ENCODE data around the gene DNAJA4.

Gene DNAJA4

DNA sequence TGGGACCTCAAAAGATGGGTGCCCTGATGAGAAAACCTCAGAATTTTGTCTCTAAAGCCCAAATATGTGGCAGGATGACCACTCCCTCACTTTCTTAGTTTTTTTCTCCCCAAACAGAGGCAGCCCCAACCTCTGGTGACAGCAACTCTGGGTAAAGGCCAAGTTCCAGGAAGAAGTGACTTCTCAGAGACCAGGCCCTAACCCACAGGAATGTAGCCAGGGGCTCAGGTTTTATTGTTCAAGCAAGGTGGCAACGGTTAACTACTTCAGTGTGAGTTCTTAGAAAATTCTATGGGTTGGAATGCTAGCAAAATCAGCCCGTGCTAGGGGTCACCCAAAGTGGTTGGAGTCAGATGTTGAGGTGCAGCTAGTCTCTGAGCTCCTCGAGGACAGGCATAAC, 5.1 kb upstream of the DNAJA4 start:
- peaks cover 1% of the 10 kb centered on the region for H3K27me3 Mint-ChIP-seq
- H3K4me1 Mint-ChIP-seq (ENCODE audit: low read depth), result peaks cover 1% of the 10 kb centered on the region
- no peak overlapping the region for H3K27ac Mint-ChIP-seq
- no peaks in the 10 kb centered on the region for H3K36me3 Mint-ChIP-seq
- no peaks in the 10 kb centered on the region for H3K9me3 Mint-ChIP-seq (ENCODE audit: low read depth)
- H3K4me3 Mint-ChIP-seq, result no peak overlapping the region

DNA sequence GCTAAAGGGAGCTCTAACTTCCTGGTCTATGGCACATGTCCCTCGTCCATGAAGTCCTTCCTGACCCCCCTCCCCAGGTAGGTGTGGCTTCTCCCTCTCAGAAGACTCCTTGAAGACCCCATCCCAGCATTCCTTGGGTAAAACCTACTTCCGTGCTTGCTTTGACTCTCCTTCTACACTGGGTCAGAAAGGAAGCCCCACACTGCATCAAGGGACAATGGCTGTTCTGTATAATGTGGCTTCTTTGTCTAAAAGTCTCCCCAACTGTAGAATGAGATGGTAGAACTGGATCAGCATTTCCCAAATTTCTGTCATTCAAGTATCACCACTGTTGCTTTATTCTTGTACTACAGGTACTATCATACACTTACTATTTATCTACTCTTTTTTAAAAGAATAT, 3.9 kb upstream of the DNAJA4 start:
- Mint-ChIP-seq H3K36me3 (no peaks in the 10 kb centered on the region), H3K9me3 (ENCODE audit: low read depth) (no peaks in the 10 kb centered on the region), H3K4me3 (no peak overlapping the region), H3K27me3 (peaks cover 1% of the 10 kb centered on the region), H3K4me1 (ENCODE audit: low read depth) (peaks cover 6% of the 10 kb centered on the region), H3K27ac (no peak overlapping the region)

DNA sequence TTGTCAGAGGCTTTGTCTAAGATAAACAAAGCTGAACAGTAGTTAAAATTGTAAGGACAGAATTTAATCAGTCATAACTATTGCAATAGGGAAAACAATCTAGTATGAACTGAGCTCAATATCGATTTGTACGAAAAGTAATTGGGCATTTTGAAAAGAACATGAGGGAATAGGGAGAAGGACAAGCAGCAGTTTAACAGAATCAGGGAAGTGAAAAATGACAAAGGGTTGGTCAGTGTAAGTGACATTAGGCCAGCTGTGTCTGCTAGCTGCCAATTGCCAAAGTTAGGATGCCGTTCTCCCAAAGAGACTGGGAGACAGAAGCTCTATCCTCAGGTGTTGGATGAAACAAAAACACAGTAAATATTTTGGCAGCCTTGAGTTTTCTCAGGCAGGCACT, 3.3 kb upstream of the DNAJA4 start:
- peaks cover 1% of the 10 kb centered on the region for H3K27me3 Mint-ChIP-seq
- H3K4me1 Mint-ChIP-seq (ENCODE audit: low read depth), result peaks cover 12% of the 10 kb centered on the region
- no peaks in the 10 kb centered on the region for H3K9me3 Mint-ChIP-seq (ENCODE audit: low read depth)
- H3K27ac Mint-ChIP-seq, result no peak overlapping the region
- peaks cover 3% of the 10 kb centered on the region for H3K36me3 Mint-ChIP-seq
- no peak overlapping the region for H3K4me3 Mint-ChIP-seq

DNA sequence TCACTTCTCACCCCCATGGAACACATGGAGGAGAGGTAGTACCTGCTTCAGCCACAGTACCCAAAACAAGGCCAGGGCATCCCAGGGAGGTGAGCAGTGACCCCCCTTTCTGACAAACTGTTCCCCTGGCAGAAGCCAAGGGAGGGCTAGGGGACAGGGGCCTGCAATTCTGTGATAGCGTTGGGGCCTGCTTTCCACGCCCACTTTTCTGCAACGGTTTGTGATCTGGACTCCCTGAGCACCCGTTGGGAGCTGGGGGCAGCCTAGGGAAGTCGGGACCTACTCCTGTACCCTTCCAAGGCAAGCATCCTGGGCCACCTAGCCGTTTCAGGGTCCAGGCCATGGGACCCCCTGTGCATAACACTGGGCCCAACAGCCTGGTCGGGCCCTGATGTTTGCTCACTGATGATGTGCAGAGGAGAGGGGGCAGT, 996 bp upstream of the DNAJA4 start:
- H3K36me3 Mint-ChIP-seq, result peaks cover 3% of the 10 kb centered on the region

DNA sequence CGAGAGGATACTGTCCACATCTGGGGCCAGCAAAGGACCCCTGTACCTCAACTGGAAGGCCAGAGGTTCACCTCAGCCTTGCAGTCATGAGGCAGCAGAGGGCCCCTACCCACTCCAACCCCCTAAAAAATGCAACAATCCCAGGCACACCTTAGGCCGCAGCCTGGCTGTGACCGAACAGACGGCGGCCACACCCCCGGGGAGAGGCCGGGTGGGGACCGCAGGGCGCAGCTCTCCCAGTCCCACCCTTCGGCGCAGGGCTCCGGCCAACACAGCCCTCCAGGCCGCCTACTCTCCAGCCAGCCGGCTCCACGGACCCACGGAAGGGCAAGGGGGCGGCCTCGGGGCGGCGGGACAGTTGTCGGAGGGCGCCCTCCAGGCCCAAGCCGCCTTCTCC, 457 bp upstream of the DNAJA4 start:
- H3K4me1 Mint-ChIP-seq (ENCODE audit: low read depth), result peaks cover 29% of the 10 kb centered on the region
- no peaks in the 10 kb centered on the region for H3K27me3 Mint-ChIP-seq
- H3K27ac Mint-ChIP-seq, result peak overlapping the region; percentile 79
- H3K9me3 Mint-ChIP-seq (ENCODE audit: low read depth), result no peaks in the 10 kb centered on the region
- H3K36me3 Mint-ChIP-seq, result peaks cover 3% of the 10 kb centered on the region
- peak overlapping the region; percentile 69 for H3K4me3 Mint-ChIP-seq

More for the DNA sequence above, 996 bp upstream of the DNAJA4 start:
- Mint-ChIP-seq H3K4me3 (peak overlapping the region; percentile 69), H3K9me3 (ENCODE audit: low read depth) (no peaks in the 10 kb centered on the region), H3K4me1 (ENCODE audit: low read depth) (peaks cover 26% of the 10 kb centered on the region), H3K27me3 (no peaks in the 10 kb centered on the region), H3K27ac (peak overlapping the region; percentile 79)

DNA sequence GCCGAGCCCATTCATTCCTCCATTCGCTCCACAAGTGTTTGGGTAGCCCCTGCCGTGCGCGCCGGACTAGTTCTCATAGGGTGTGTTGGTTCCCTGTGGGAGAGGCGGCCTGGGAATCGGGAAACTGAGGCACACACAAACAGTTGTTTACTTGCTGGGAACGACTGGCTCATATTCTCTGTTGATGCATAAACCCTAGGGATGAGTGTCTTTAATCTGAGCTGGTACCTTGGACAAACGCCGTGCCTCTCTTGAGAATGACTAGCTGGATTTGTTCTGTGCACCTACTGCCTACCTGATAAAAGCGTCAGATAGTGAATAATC, 737 bp downstream of the DNAJA4 start:
- H3K36me3 Mint-ChIP-seq, result peaks cover 3% of the 10 kb centered on the region
- H3K4me3 Mint-ChIP-seq, result peak overlapping the region; percentile 89
- no peaks in the 10 kb centered on the region for H3K9me3 Mint-ChIP-seq (ENCODE audit: low read depth)
- H3K27me3 Mint-ChIP-seq, result no peaks in the 10 kb centered on the region
- H3K4me1 Mint-ChIP-seq (ENCODE audit: low read depth), result peaks cover 32% of the 10 kb centered on the region
- peak overlapping the region; percentile 92 for H3K27ac Mint-ChIP-seq

DNA sequence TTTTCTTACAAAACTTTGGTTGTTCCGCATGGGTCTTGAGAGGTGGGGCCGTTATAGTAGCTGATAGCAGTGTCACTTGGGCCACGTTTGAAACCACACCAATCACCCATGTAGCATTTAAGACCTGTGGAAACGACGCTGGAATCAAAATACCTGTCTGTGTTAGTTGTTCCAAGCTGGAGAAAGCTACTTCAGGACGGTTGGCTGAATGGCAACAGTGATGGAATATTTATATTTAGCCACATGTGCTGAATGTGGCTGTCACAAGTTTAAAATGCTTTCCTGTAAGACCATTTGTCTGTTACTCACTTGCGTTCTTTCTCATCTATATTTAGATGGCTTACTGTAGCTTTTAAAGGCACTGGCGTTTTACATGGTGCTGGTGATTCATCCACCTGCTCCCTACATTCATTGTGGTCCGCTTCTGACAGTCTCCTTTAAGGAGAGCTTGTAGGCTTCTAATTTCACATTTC, 1.4 kb downstream of the DNAJA4 start:
- H3K36me3 Mint-ChIP-seq, result peaks cover 3% of the 10 kb centered on the region

DNA sequence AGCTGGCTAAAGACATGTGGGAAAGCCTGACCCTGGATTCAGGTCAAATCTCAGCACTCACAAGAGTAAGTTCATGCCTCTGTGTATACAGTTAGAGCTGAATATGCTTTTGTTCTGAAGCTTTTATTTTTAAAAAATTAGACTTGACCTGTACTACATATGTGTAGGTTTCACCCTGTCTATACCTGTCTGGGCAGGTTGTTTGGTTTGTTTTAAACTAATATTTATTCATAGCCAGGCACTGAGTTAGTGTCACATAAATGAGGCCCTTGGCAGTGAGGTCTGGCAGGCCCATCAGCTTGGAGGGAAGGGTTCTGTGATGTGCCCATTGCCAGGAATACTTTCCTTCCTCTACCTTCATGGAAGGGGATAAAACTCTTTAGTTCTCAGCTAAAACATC, 1.9 kb downstream of the DNAJA4 start:
- Mint-ChIP-seq H3K27me3 (no peaks in the 10 kb centered on the region), H3K4me1 (ENCODE audit: low read depth) (peaks cover 32% of the 10 kb centered on the region), H3K4me3 (peak overlapping the region; percentile 89), H3K27ac (peak overlapping the region; percentile 92), H3K36me3 (peaks cover 3% of the 10 kb centered on the region), H3K9me3 (ENCODE audit: low read depth) (no peaks in the 10 kb centered on the region)

More for the DNA sequence above, 1.4 kb downstream of the DNAJA4 start:
- no peaks in the 10 kb centered on the region for H3K9me3 Mint-ChIP-seq (ENCODE audit: low read depth)
- peak overlapping the region; percentile 92 for H3K27ac Mint-ChIP-seq
- H3K4me1 Mint-ChIP-seq (ENCODE audit: low read depth), result peaks cover 32% of the 10 kb centered on the region
- H3K4me3 Mint-ChIP-seq, result peak overlapping the region; percentile 89
- no peaks in the 10 kb centered on the region for H3K27me3 Mint-ChIP-seq

DNA sequence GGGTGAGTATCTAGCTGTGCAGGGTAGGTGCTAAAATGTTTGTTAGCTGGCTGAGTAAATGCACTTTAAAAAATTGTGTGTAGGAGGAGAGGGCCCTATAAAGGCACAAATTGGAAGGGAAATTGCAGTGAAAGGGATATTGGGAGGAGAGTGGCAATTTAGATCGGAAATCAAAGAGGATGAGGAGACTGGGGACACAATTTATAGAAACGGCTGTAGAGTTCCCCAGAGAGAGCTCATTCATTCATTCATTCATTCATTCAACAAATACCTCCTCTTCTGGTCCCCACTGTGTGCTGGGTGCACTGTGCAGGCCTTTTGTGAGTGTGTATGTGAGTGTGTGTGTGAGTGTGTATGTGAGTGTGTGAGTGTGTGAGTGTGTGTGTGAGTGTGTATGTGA, 2.4 kb downstream of the DNAJA4 start:
- H3K4me1 Mint-ChIP-seq (ENCODE audit: low read depth), result peaks cover 32% of the 10 kb centered on the region
- H3K27me3 Mint-ChIP-seq, result no peaks in the 10 kb centered on the region
- H3K36me3 Mint-ChIP-seq, result peaks cover 3% of the 10 kb centered on the region
- H3K4me3 Mint-ChIP-seq, result peak overlapping the region; percentile 89
- no peaks in the 10 kb centered on the region for H3K9me3 Mint-ChIP-seq (ENCODE audit: low read depth)
- peak overlapping the region; percentile 19 for H3K27ac Mint-ChIP-seq

DNA sequence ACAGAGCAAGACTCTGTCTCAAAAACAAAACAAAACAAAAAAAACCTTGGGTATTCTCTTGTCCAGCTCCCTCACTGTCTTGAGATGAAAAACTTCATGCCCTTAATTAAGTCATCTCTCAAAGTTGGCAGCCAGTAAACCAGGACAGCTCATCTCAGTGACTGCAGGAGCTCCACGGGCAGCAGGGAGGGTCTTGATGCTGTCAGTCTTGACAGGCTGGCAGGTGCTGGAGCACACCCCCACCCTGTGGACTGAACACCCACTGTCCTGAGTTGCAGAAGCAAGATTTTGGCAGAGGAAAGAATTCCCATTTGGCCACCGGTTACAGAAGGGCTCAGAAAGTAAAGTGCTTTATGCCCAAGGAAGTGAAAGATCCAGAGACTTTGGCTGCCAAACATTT, 8.0 kb downstream of the DNAJA4 start:
- Mint-ChIP-seq H3K27ac (no peak overlapping the region), H3K36me3 (no peaks in the 10 kb centered on the region)

DNA sequence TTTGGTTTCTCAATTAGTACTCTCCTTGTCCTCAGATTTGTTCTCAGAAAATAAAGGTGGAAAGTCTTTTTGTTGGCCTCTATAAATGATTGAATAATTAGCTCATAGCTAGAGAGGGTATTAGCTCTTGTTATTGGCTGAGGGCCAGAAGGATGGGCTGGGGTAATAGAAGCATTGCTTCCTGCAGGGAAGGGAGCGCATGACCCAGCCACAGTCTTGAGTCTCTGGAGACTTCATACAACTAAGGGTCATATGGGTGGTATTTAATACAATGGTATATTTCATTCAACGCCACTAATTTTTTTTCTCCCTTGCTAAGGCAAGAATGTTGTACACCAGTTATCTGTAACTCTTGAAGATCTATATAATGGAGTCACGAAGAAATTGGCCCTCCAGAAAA, 8.4 kb downstream of the DNAJA4 start:
- Mint-ChIP-seq H3K27ac (peak overlapping the region; percentile 12), H3K27me3 (no peaks in the 10 kb centered on the region), H3K4me1 (ENCODE audit: low read depth) (peaks cover 6% of the 10 kb centered on the region), H3K9me3 (ENCODE audit: low read depth) (no peaks in the 10 kb centered on the region), H3K4me3 (no peak overlapping the region), H3K36me3 (no peaks in the 10 kb centered on the region)

More for the DNA sequence above, 8.0 kb downstream of the DNAJA4 start:
- Mint-ChIP-seq H3K4me1 (ENCODE audit: low read depth) (peaks cover 10% of the 10 kb centered on the region), H3K9me3 (ENCODE audit: low read depth) (no peaks in the 10 kb centered on the region), H3K27me3 (no peaks in the 10 kb centered on the region), H3K4me3 (no peak overlapping the region)

DNA sequence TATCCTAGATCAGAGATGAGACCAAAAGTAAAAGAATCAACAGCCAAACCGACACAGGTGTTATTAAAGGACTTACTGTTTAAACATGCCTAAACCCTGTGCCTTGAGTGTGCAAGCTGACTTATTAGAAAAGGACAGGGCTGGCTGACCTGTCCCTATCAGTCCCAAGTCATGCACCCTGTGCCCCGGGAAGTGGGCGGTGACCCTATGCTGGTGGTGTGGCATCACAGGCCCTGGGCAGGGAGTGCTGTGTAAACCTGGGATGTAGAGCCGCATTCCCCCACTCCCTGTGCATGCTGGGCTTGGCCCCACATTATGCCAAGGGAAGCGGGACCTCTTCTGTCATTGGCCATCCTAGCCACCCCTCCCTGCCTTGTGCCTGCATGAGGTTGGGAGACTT, 10.6 kb downstream of the DNAJA4 start:
- Mint-ChIP-seq H3K27ac (no peak overlapping the region), H3K36me3 (peaks cover 2% of the 10 kb centered on the region), H3K4me1 (ENCODE audit: low read depth) (no peaks in the 10 kb centered on the region), H3K9me3 (ENCODE audit: low read depth) (no peaks in the 10 kb centered on the region), H3K27me3 (no peaks in the 10 kb centered on the region), H3K4me3 (no peak overlapping the region)

DNA sequence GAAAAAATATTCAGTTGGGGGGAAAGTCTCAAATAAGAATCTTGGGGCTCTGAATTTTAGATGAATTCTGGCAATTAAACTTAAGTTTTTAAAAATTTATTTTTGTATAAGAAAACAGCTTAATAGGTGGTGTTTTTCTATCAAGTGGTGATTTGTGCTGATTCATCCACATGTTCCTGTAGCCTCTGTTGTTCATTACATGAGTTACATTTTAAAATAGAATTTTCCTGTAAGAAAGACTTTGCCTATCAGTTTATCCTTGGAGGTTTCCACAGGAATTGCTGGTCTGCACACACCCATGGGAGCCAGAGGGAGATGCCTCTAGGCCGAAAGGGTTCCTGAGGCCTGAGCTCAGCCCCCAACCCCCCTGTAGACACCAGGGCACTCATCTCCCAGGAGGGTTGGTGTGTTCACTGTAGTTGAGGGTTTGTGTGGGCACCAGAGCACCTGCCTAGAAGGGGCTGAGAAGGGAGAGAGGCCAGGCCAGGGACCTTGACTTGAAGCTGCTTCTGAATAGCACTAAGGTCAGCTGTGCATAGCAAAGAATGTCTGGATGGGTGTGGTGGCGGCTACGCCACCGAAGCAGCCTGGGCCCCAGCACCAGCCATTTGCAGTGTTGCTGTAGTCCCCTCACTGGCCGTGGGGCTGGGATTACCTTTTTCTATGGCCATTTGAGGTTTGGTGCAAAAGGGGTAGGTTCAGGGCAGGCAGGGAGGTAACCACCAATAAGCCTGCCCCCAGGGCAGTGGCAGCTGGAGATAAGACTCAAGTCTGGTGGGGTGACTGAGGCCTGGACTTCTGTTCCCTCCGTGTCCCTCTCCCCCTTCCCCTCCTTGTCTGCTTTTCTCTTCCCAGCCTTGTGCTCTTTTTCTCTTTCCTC, 11.9 kb downstream of the DNAJA4 start:
- peaks cover 2% of the 10 kb centered on the region for H3K36me3 Mint-ChIP-seq
- H3K27me3 Mint-ChIP-seq, result no peaks in the 10 kb centered on the region
- no peaks in the 10 kb centered on the region for H3K4me1 Mint-ChIP-seq (ENCODE audit: low read depth)
- no peaks in the 10 kb centered on the region for H3K9me3 Mint-ChIP-seq (ENCODE audit: low read depth)
- peak overlapping the region; percentile 22 for H3K27ac Mint-ChIP-seq
- H3K4me3 Mint-ChIP-seq, result no peak overlapping the region

DNA sequence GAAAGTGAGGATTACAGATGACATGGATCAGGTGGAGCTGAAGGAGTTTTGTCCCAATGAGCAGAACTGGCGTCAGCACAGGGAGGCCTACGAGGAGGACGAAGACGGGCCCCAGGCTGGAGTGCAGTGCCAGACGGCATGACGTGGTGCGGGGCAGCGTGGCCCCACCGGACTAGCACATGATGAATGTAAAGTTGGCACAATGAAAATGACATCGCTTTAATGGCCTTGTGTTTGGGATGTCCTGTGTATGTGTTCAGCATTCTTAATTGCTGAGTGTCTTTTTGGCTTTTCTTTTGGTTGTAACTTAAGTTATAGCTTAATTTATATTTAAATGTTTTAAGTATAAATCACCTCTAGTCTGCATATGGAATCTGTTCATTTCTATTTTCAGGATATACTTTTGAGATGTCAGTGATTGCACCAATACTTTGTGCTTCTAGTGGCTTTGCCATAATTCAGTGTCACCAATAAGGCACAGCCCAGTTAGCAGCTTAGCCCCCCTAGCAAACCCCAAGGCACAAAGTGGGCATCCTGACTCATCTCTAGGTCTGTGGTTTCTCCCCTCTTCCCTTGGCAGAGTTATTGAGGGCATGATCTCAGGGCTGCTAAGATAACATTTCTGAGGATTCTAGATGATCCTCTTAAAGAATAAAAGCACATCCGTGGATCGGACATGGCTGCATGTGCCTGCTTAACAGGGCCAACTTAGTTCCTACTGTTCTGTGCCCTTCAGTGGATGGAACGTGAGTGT, 16.1 kb downstream of the DNAJA4 start:
- Mint-ChIP-seq H3K4me1 (ENCODE audit: low read depth) (no peaks in the 10 kb centered on the region), H3K9me3 (ENCODE audit: low read depth) (no peaks in the 10 kb centered on the region), H3K36me3 (peaks cover 2% of the 10 kb centered on the region), H3K27ac (no peak overlapping the region), H3K4me3 (no peak overlapping the region), H3K27me3 (no peaks in the 10 kb centered on the region)

DNA sequence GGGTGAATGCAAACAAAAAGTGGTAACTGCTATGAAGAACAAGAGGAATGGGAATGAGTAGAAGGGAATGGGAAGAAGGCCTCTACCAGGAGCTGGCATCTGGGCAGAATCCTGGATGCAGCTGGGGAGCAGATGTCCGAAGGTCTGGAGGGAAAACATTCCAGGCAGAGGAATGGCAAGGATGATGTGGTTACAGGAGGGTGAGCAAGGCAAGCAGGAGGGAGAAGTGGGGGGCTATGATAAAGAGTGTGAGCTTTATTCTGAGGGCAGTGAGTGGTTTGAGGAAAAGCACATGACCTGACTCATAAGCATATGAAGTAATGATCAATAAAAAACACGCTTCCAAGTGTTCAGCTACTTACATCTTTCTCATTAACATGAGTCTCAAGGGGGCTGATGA, 18.0 kb downstream of the DNAJA4 start:
- Mint-ChIP-seq H3K9me3 (ENCODE audit: low read depth) (no peaks in the 10 kb centered on the region), H3K27ac (no peak overlapping the region), H3K36me3 (peaks cover 3% of the 10 kb centered on the region), H3K27me3 (no peaks in the 10 kb centered on the region), H3K4me1 (ENCODE audit: low read depth) (no peaks in the 10 kb centered on the region), H3K4me3 (no peak overlapping the region)

All from activated naive CD8-positive, alpha-beta T cell (primary cell).